Measurements from ENCODE around the gene ACVRL1.
A peak's percentile ranks its signal among the peaks of the same experiment; 100 is the strongest.
"Not testable (repeated sequence)": the region's sequence is repeated elsewhere in the genome, so short reads cannot be mapped to it uniquely, and the experiment has no call there.

Gene ACVRL1

GRCh38 chr12:51874000-51874399 lies 33.3 kb upstream of the ACVRL1 start:
- H3K9me3 ChIP-seq (ENCODE audit: control insufficient read depth, low read length): no peaks in the 10 kb centered on the region
- no peak overlapping the region for H3K4me3 ChIP-seq (ENCODE audit: insufficient read depth, low read depth, low read length, poor library complexity, severe bottlenecking)
- H3K4me1 ChIP-seq (ENCODE audit: control insufficient read depth, insufficient read depth, low read length, poor library complexity, severe bottlenecking): no peaks in the 10 kb centered on the region
- H3K27ac ChIP-seq (ENCODE audit: insufficient read depth, low read length, poor library complexity, severe bottlenecking): no peak overlapping the region
- no peaks in the 10 kb centered on the region for H3K36me3 ChIP-seq (ENCODE audit: control insufficient read depth, insufficient read depth, low read length)
- DNase-seq: no peak
- H3K27me3 ChIP-seq (replicated peaks; ENCODE audit: control insufficient read depth, insufficient read depth, low read length, poor library complexity, severe bottlenecking): peaks cover 4% of the 10 kb centered on the region

GRCh38 chr12:51874486-51874885 lies 32.8 kb upstream of the ACVRL1 start:
- H3K9me3 ChIP-seq (ENCODE audit: control insufficient read depth, low read length): no peaks in the 10 kb centered on the region
- no peak for DNase-seq
- H3K36me3 ChIP-seq (ENCODE audit: control insufficient read depth, insufficient read depth, low read length): no peaks in the 10 kb centered on the region
- no peak overlapping the region for H3K4me3 ChIP-seq (ENCODE audit: insufficient read depth, low read depth, low read length, poor library complexity, severe bottlenecking)
- no peaks in the 10 kb centered on the region for H3K4me1 ChIP-seq (ENCODE audit: control insufficient read depth, insufficient read depth, low read length, poor library complexity, severe bottlenecking)
- no peaks in the 10 kb centered on the region for H3K27me3 ChIP-seq (replicated peaks; ENCODE audit: control insufficient read depth, insufficient read depth, low read length, poor library complexity, severe bottlenecking)
- H3K27ac ChIP-seq (ENCODE audit: insufficient read depth, low read length, poor library complexity, severe bottlenecking): no peak overlapping the region

GRCh38 chr12:51879102-51879501 lies 28.2 kb upstream of the ACVRL1 start:
- no peaks in the 10 kb centered on the region for H3K9me3 ChIP-seq (ENCODE audit: control insufficient read depth, low read length)
- DNase-seq: no peak
- no peaks in the 10 kb centered on the region for H3K27me3 ChIP-seq (replicated peaks; ENCODE audit: control insufficient read depth, insufficient read depth, low read length, poor library complexity, severe bottlenecking)
- no peaks in the 10 kb centered on the region for H3K36me3 ChIP-seq (ENCODE audit: control insufficient read depth, insufficient read depth, low read length)
- H3K27ac ChIP-seq (ENCODE audit: insufficient read depth, low read length, poor library complexity, severe bottlenecking): no peak overlapping the region
- no peak overlapping the region for H3K4me3 ChIP-seq (ENCODE audit: insufficient read depth, low read depth, low read length, poor library complexity, severe bottlenecking)
- no peaks in the 10 kb centered on the region for H3K4me1 ChIP-seq (ENCODE audit: control insufficient read depth, insufficient read depth, low read length, poor library complexity, severe bottlenecking)

GRCh38 chr12:51883295-51883694 lies 24.0 kb upstream of the ACVRL1 start:
- Histone ChIP-seq H3K4me3 (ENCODE audit: insufficient read depth, low read depth, low read length, poor library complexity, severe bottlenecking) (no peak overlapping the region), H3K27me3 (replicated peaks; ENCODE audit: control insufficient read depth, insufficient read depth, low read length, poor library complexity, severe bottlenecking) (no peaks in the 10 kb centered on the region), H3K9me3 (ENCODE audit: control insufficient read depth, low read length) (no peaks in the 10 kb centered on the region), H3K27ac (ENCODE audit: insufficient read depth, low read length, poor library complexity, severe bottlenecking) (no peak overlapping the region), H3K36me3 (ENCODE audit: control insufficient read depth, insufficient read depth, low read length) (no peaks in the 10 kb centered on the region), H3K4me1 (ENCODE audit: control insufficient read depth, insufficient read depth, low read length, poor library complexity, severe bottlenecking) (no peaks in the 10 kb centered on the region)
- DNase-seq: no peak

- Histone ChIP-seq H3K36me3 (ENCODE audit: control insufficient read depth, insufficient read depth, low read length) (no peaks in the 10 kb centered on the region), H3K27ac (ENCODE audit: insufficient read depth, low read length, poor library complexity, severe bottlenecking) (no peak overlapping the region)
- no peak for DNase-seq
Observed at GRCh38 chr12:51883998-51884675, 23.2 kb upstream of the ACVRL1 start.

GRCh38 chr12:51884676-51885229 lies 22.6 kb upstream of the ACVRL1 start:
- no peaks in the 10 kb centered on the region for H3K27me3 ChIP-seq (replicated peaks; ENCODE audit: control insufficient read depth, insufficient read depth, low read length, poor library complexity, severe bottlenecking)
- no peak for DNase-seq
- H3K9me3 ChIP-seq (ENCODE audit: control insufficient read depth, low read length): no peaks in the 10 kb centered on the region
- no peaks in the 10 kb centered on the region for H3K36me3 ChIP-seq (ENCODE audit: control insufficient read depth, insufficient read depth, low read length)
- H3K27ac ChIP-seq (ENCODE audit: insufficient read depth, low read length, poor library complexity, severe bottlenecking): no peak overlapping the region
- no peaks in the 10 kb centered on the region for H3K4me1 ChIP-seq (ENCODE audit: control insufficient read depth, insufficient read depth, low read length, poor library complexity, severe bottlenecking)
- no peak overlapping the region for H3K4me3 ChIP-seq (ENCODE audit: insufficient read depth, low read depth, low read length, poor library complexity, severe bottlenecking)

More at GRCh38 chr12:51883998-51884675, 23.2 kb upstream of the ACVRL1 start:
- no peaks in the 10 kb centered on the region for H3K9me3 ChIP-seq (ENCODE audit: control insufficient read depth, low read length)
- H3K27me3 ChIP-seq (replicated peaks; ENCODE audit: control insufficient read depth, insufficient read depth, low read length, poor library complexity, severe bottlenecking): no peaks in the 10 kb centered on the region
- H3K4me1 ChIP-seq (ENCODE audit: control insufficient read depth, insufficient read depth, low read length, poor library complexity, severe bottlenecking): no peaks in the 10 kb centered on the region
- H3K4me3 ChIP-seq (ENCODE audit: insufficient read depth, low read depth, low read length, poor library complexity, severe bottlenecking): no peak overlapping the region

- H3K27me3 ChIP-seq (replicated peaks; ENCODE audit: control insufficient read depth, insufficient read depth, low read length, poor library complexity, severe bottlenecking); H3K4me1 ChIP-seq (ENCODE audit: control insufficient read depth, insufficient read depth, low read length, poor library complexity, severe bottlenecking); H3K27ac ChIP-seq (ENCODE audit: insufficient read depth, low read length, poor library complexity, severe bottlenecking); H3K9me3 ChIP-seq (ENCODE audit: control insufficient read depth, low read length); H3K4me3 ChIP-seq (ENCODE audit: insufficient read depth, low read depth, low read length, poor library complexity, severe bottlenecking); H3K36me3 ChIP-seq (ENCODE audit: control insufficient read depth, insufficient read depth, low read length); DNase-seq: not testable (repeated sequence)
Observed at GRCh38 chr12:51885294-51886020, 21.8 kb upstream of the ACVRL1 start.

- Histone ChIP-seq H3K27ac (ENCODE audit: insufficient read depth, low read length, poor library complexity, severe bottlenecking) (no peak overlapping the region), H3K27me3 (replicated peaks; ENCODE audit: control insufficient read depth, insufficient read depth, low read length, poor library complexity, severe bottlenecking) (no peaks in the 10 kb centered on the region), H3K4me3 (ENCODE audit: insufficient read depth, low read depth, low read length, poor library complexity, severe bottlenecking) (no peak overlapping the region), H3K4me1 (ENCODE audit: control insufficient read depth, insufficient read depth, low read length, poor library complexity, severe bottlenecking) (no peaks in the 10 kb centered on the region), H3K36me3 (ENCODE audit: control insufficient read depth, insufficient read depth, low read length) (no peaks in the 10 kb centered on the region), H3K9me3 (ENCODE audit: control insufficient read depth, low read length) (no peaks in the 10 kb centered on the region)
- peak in 1 of 3 donors; percentile 11 for DNase-seq
Observed at GRCh38 chr12:51886021-51886710, 21.1 kb upstream of the ACVRL1 start.

GRCh38 chr12:51887476-51888315 lies 19.6 kb upstream of the ACVRL1 start, which contains the start of gene ANKRD33:
TSS of gene ANKRD33 (plus strand) at chr12:51888103. CDS start at chr12:51888187, 84 bp downstream.
- Histone ChIP-seq H3K36me3 (ENCODE audit: control insufficient read depth, insufficient read depth, low read length) (no peaks in the 10 kb centered on the region), H3K4me3 (ENCODE audit: insufficient read depth, low read depth, low read length, poor library complexity, severe bottlenecking) (no peak within 1 kb of the TSS), H3K27me3 (replicated peaks; ENCODE audit: control insufficient read depth, insufficient read depth, low read length, poor library complexity, severe bottlenecking) (no peaks in the 10 kb centered on the region), H3K27ac (ENCODE audit: insufficient read depth, low read length, poor library complexity, severe bottlenecking) (no peak within 1 kb of the TSS), H3K4me1 (ENCODE audit: control insufficient read depth, insufficient read depth, low read length, poor library complexity, severe bottlenecking) (no peaks in the 10 kb centered on the region), H3K9me3 (ENCODE audit: control insufficient read depth, low read length) (no peaks in the 10 kb centered on the region)
- DNase-seq: no peak
